ENCODE data around the gene GRIP1. TPM values are rescaled to one million over a fixed set of nuclear protein-coding genes. Genes with fewer than 3 reads are reported as not detected.

GRIP1 gene
- total RNA-seq, 1 donor from 2014 or later = 9.1 TPM

DNA sequence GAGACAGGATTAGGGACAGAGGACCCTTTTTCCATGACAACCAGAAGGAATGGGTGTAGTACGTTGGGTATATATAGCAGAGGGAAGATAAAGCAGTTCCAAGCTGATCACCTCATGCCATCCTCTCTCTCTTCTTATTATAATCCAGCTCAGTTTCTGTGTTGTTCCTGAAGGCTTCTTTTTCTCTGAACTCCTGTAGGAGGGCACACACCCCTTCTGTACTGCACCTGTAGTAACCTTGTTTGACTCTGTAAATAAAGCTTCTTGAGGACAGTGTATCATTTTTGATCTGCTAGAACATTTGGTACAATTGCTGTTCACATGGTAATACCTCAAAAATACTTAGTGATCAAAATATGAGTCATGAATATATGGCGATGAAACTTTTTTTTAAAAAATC, 343.1 kb downstream of the GRIP1 start:
- Mint-ChIP-seq H3K27ac (ENCODE audit: unreplicated experiment) (no peak overlapping the region), H3K9me3 (ENCODE audit: unreplicated experiment) (peaks cover 8% of the 10 kb centered on the region), H3K27me3 (ENCODE audit: unreplicated experiment) (no peaks in the 10 kb centered on the region), H3K36me3 (ENCODE audit: unreplicated experiment) (peaks cover 29% of the 10 kb centered on the region), H3K4me1 (ENCODE audit: unreplicated experiment) (no peaks in the 10 kb centered on the region), H3K4me3 (ENCODE audit: unreplicated experiment) (no peak overlapping the region)
- TF ChIP-seq, protein P1, sequence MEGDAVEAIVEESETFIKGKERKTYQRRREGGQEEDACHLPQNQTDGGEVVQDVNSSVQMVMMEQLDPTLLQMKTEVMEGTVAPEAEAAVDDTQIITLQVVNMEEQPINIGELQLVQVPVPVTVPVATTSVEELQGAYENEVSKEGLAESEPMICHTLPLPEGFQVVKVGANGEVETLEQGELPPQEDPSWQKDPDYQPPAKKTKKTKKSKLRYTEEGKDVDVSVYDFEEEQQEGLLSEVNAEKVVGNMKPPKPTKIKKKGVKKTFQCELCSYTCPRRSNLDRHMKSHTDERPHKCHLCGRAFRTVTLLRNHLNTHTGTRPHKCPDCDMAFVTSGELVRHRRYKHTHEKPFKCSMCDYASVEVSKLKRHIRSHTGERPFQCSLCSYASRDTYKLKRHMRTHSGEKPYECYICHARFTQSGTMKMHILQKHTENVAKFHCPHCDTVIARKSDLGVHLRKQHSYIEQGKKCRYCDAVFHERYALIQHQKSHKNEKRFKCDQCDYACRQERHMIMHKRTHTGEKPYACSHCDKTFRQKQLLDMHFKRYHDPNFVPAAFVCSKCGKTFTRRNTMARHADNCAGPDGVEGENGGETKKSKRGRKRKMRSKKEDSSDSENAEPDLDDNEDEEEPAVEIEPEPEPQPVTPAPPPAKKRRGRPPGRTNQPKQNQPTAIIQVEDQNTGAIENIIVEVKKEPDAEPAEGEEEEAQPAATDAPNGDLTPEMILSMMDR (IDR thresholded peaks at IDR 0.05) = no peak
- no peak for DNase-seq (ENCODE audit: extremely low spot score, unreplicated experiment)

DNA sequence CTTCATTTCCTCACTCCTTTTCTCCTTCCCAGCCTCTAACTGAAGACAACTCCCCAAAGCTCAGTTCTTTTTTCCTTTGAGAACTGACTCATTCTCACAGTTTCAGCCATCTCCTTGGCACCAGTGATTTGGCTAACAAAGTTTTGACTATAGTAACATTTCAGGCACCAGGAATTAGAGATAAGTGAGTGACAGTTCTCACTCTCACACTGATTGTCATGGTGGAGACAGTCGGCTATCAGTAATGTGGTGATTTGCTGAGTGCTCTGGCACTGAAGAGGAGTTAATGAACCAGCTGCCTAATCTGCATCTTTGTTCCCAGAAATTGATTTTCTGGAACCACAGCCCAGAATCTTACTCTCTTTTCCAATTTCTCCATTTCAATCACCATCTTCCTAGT, 347.1 kb downstream of the GRIP1 start:
- Mint-ChIP-seq H3K27ac (ENCODE audit: unreplicated experiment) (no peak overlapping the region), H3K4me1 (ENCODE audit: unreplicated experiment) (no peaks in the 10 kb centered on the region), H3K9me3 (ENCODE audit: unreplicated experiment) (no peaks in the 10 kb centered on the region), H3K27me3 (ENCODE audit: unreplicated experiment) (no peaks in the 10 kb centered on the region), H3K36me3 (ENCODE audit: unreplicated experiment) (peaks cover 16% of the 10 kb centered on the region), H3K4me3 (ENCODE audit: unreplicated experiment) (no peak overlapping the region)
- no peak for DNase-seq (ENCODE audit: extremely low spot score, unreplicated experiment)
- TF ChIP-seq, protein P1 (IDR thresholded peaks at IDR 0.05) = no peak

- Mint-ChIP-seq H3K27me3 (ENCODE audit: unreplicated experiment) (no peaks in the 10 kb centered on the region), H3K4me1 (ENCODE audit: unreplicated experiment) (no peaks in the 10 kb centered on the region), H3K9me3 (ENCODE audit: unreplicated experiment) (no peaks in the 10 kb centered on the region), H3K4me3 (ENCODE audit: unreplicated experiment) (no peak overlapping the region), H3K27ac (ENCODE audit: unreplicated experiment) (no peak overlapping the region), H3K36me3 (ENCODE audit: unreplicated experiment) (peaks cover 16% of the 10 kb centered on the region)
- DNase-seq (ENCODE audit: extremely low spot score, unreplicated experiment) = no peak
- TF ChIP-seq, protein P1 (IDR thresholded peaks at IDR 0.05) = no peak
Observed at GRCh38 chr12:66331016-66331415, 347.9 kb downstream of the GRIP1 start.

DNA sequence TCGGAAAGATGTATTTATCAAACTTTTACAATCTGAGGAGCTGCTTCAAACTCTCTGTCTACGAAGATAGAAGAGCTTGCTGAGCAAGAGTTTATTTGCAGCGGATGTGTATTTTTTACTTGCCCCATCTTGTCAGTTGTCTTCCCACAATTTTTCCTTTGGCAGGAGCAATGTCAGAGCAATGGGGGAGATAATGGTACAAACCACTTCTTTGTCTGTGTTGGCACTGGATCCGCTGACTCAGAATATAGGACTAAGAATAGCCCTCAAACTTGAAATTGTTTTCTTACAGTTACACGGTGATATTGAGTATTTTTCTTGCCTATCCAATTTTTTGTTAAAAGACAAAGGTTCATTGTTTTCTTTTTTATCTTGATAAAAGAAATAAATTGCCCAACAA, 348.9 kb downstream of the GRIP1 start:
- Mint-ChIP-seq H3K4me3 (ENCODE audit: unreplicated experiment) (no peak overlapping the region), H3K36me3 (ENCODE audit: unreplicated experiment) (peaks cover 23% of the 10 kb centered on the region), H3K27me3 (ENCODE audit: unreplicated experiment) (no peaks in the 10 kb centered on the region), H3K9me3 (ENCODE audit: unreplicated experiment) (no peaks in the 10 kb centered on the region), H3K4me1 (ENCODE audit: unreplicated experiment) (no peaks in the 10 kb centered on the region), H3K27ac (ENCODE audit: unreplicated experiment) (no peak overlapping the region)
- TF ChIP-seq, protein P1 (IDR thresholded peaks at IDR 0.05) = no peak
- DNase-seq (ENCODE audit: extremely low spot score, unreplicated experiment) = no peak

GRCh38 chr12:66323017-66323416, 355.9 kb downstream of the GRIP1 start:
- Mint-ChIP-seq H3K27ac (ENCODE audit: unreplicated experiment) (no peak overlapping the region), H3K4me3 (ENCODE audit: unreplicated experiment) (no peak overlapping the region), H3K27me3 (ENCODE audit: unreplicated experiment) (no peaks in the 10 kb centered on the region), H3K36me3 (ENCODE audit: unreplicated experiment) (peaks cover 26% of the 10 kb centered on the region), H3K4me1 (ENCODE audit: unreplicated experiment) (no peaks in the 10 kb centered on the region), H3K9me3 (ENCODE audit: unreplicated experiment) (no peaks in the 10 kb centered on the region)
- DNase-seq (ENCODE audit: extremely low spot score, unreplicated experiment) = no peak
- TF ChIP-seq, protein P1 (IDR thresholded peaks at IDR 0.05) = no peak
